Calu3 (cell line): ENCODE results near the gene SPON1. TPM values are rescaled to one million over a fixed set of nuclear protein-coding genes. Genes with fewer than 3 reads are reported as not detected.

ENCODE experiments used
- BruUV-seq: library from RNA; stranded (reverse); fragments of 400-500 nt; replicated peaks from 2 replicates; lab custom pipeline; 2021; lab: Mats Ljungman, UMichigan
- CTCF ChIA-PET: fragments of 300-600 bp; sonication (Branson Sonifier 250); formaldehyde crosslinking; loops from one replicate; lab custom pipeline; 2022; ENCODE audit warnings: antibody characterized with exemption; lab: Charles Lee
- DNase-seq: peaks from one replicate; pipeline ENCODE4 v3.0.0; 2022
- H3K27ac Mint-ChIP-seq: one replicate; pipeline ENCODE4 v1.8.0; 2022; ENCODE audit warnings: mixed read lengths; ENCODE audit not compliant: unreplicated experiment
- H3K27me3 Mint-ChIP-seq: one replicate; pipeline ENCODE4 v1.8.0; 2022; ENCODE audit warnings: mixed read lengths; ENCODE audit not compliant: unreplicated experiment
- H3K36me3 Mint-ChIP-seq: one replicate; pipeline ENCODE4 v1.8.0; 2022; ENCODE audit warnings: mild to moderate bottlenecking, moderate library complexity, mixed read lengths; ENCODE audit not compliant: insufficient read depth, unreplicated experiment
- H3K4me1 Mint-ChIP-seq: one replicate; pipeline ENCODE4 v1.8.0; 2022; ENCODE audit warnings: mild to moderate bottlenecking, low read depth, mixed read lengths; ENCODE audit not compliant: unreplicated experiment
- H3K4me3 Mint-ChIP-seq: one replicate; pipeline ENCODE4 v1.8.0; 2022; ENCODE audit warnings: mild to moderate bottlenecking, low read depth, moderate library complexity, mixed read lengths; ENCODE audit not compliant: unreplicated experiment
- H3K9me3 Mint-ChIP-seq: one replicate; pipeline ENCODE4 v1.8.0; 2022; ENCODE audit warnings: low read depth, mixed read lengths; ENCODE audit not compliant: unreplicated experiment
- intact Hi-C: fragments of 100-400 bp; cut with micrococcal nuclease; formaldehyde crosslinking; loops from one replicate; pipeline ENCODE4 v1.10.0; 2022; ENCODE audit not compliant: unreplicated experiment
- total RNA-seq: library from RNA; stranded (reverse); gene quantifications from 2 replicates; pipeline ENCODE4 v1.2.3, GENCODE V29; 2022
- TF ChIP-seq, protein P1 (sequence below): fragments of 200-600 bp; IDR thresholded peaks from one replicate; pipeline ENCODE4 v1.8.0; 2022; ENCODE audit warnings: antibody characterized with exemption; ENCODE audit not compliant: unreplicated experiment

The SPON1 gene
- total RNA-seq, 1 experiment from 2014 or later = not detected

DNA sequence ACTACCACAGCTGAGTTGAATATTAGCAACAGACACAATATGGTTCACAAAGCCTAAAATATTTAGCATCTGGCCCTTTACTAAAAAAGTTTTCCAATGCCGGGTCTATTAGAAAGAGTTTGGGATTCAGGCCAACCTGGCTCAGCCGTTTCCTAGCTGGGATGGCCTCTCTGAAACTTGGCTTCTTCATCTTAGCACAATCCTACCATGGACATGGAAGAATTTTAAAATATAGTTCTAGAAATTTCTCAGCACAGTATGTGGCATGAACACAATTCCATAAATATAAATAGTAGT is 292.7 kb downstream of the SPON1 start:
- BruUV-seq = no TSS peak
- intact Hi-C loops = no loop called here
- H3K27ac Mint-ChIP-seq = no peak overlapping the region

DNA sequence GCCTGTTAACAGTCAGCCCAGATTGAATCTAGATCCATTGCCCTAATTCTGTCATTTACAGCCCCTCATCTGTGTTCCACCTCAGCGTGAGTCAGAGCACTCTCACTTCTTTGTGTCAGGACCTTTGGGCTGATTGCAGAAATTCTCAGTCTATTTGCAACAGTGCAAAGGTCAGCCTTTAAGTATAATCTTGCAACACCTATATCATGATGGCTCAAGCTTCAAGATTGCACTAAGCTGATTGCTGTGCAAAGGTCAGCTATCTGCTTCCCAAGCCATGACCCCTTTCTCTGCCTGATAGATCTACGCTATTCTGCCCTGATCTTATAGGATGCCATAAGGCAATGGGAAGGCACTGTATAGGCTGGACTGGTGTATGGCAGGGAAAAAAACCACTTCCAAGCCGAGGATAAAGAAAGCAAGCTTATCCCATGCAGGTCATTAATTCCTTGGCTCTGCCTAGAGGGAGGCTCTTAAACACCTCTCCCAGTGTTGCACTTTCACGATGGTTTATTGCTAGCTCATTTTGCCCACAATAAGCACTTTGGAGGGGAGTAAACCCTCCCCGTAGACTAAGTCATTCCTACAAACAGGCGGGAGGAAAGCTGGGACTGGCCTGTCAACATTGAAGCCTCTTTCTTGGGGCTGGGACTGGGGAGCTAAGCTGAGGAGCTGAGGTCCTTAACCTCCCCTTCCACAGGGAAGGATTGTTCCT is 295.9 kb downstream of the SPON1 start:
- Mint-ChIP-seq H3K36me3 (no peaks in the 10 kb centered on the region), H3K9me3 (no peaks in the 10 kb centered on the region), H3K4me1 (peaks cover 23% of the 10 kb centered on the region), H3K4me3 (no peak overlapping the region), H3K27me3 (no peaks in the 10 kb centered on the region), H3K27ac (no peak overlapping the region)
- CTCF ChIA-PET = interaction anchor here (0.6 to 1.0 kb wide), 2 partner anchors 249 to 486 kb away, joined by 3 read pairs; no protein-coding TSS in a partner anchor
- intact Hi-C loops = no loop called here
- no peak for DNase-seq
- TF ChIP-seq, protein P1, sequence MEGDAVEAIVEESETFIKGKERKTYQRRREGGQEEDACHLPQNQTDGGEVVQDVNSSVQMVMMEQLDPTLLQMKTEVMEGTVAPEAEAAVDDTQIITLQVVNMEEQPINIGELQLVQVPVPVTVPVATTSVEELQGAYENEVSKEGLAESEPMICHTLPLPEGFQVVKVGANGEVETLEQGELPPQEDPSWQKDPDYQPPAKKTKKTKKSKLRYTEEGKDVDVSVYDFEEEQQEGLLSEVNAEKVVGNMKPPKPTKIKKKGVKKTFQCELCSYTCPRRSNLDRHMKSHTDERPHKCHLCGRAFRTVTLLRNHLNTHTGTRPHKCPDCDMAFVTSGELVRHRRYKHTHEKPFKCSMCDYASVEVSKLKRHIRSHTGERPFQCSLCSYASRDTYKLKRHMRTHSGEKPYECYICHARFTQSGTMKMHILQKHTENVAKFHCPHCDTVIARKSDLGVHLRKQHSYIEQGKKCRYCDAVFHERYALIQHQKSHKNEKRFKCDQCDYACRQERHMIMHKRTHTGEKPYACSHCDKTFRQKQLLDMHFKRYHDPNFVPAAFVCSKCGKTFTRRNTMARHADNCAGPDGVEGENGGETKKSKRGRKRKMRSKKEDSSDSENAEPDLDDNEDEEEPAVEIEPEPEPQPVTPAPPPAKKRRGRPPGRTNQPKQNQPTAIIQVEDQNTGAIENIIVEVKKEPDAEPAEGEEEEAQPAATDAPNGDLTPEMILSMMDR = no peak
- BruUV-seq = no TSS peak

More for the DNA sequence above, 292.7 kb downstream of the SPON1 start:
- Mint-ChIP-seq H3K36me3 (no peaks in the 10 kb centered on the region), H3K9me3 (no peaks in the 10 kb centered on the region), H3K27me3 (no peaks in the 10 kb centered on the region), H3K4me3 (no peak overlapping the region), H3K4me1 (peaks cover 23% of the 10 kb centered on the region)
- no peak for DNase-seq
- CTCF ChIA-PET = no interaction called here
- TF ChIP-seq, protein P1 = no peak

DNA sequence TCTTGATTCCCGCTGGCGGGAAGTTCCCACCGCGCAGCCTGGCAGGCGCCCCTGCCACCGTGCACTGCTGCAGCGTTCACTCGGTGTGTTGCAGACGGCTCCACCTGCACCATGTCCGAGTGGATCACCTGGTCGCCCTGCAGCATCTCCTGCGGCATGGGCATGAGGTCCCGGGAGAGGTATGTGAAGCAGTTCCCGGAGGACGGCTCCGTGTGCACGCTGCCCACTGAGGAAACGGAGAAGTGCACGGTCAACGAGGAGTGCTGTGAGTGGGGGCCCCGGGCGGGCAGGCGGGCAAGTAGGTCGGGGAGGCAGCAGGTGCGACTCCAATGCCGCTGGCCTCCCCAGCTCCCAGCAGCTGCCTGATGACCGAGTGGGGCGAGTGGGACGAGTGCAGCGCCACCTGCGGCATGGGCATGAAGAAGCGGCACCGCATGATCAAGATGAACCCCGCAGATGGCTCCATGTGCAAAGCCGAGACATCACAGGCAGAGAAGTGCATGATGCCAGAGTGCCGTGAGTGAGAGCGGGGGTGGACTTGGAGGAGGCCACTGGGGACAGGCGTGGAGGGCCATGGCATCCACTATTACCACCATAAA is 296.8 kb downstream of the SPON1 start:
- H3K27ac Mint-ChIP-seq = no peak overlapping the region
- intact Hi-C loops = no loop called here
- no TSS peak for BruUV-seq
- H3K4me1 Mint-ChIP-seq = peaks cover 22% of the 10 kb centered on the region
- H3K36me3 Mint-ChIP-seq = no peaks in the 10 kb centered on the region
- TF ChIP-seq, protein P1 = no peak
- no peak overlapping the region for H3K4me3 Mint-ChIP-seq
- no peaks in the 10 kb centered on the region for H3K27me3 Mint-ChIP-seq
- DNase-seq = no peak
- no peaks in the 10 kb centered on the region for H3K9me3 Mint-ChIP-seq
- CTCF ChIA-PET = no interaction called here

DNA sequence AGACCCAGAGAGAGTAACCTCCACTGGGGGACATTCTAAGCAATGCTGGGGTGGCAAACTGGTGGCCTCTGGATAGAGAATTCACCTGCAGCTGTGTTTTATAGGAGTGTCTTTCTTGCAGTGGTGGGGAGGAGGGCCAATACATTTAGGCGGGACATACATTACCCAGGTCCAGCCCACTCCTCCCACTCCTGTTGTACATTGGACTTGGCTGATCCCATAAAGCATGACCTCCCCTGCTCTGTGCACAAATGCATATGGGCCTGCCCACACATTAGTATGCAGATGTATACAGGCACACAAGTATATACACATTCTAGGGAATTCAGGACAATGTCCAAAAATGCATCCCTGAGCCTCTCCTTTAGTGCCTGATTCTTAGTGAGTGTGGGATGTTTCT is 297.4 kb downstream of the SPON1 start:
- no peaks in the 10 kb centered on the region for H3K27me3 Mint-ChIP-seq
- H3K4me1 Mint-ChIP-seq = peaks cover 17% of the 10 kb centered on the region
- TF ChIP-seq, protein P1 = no peak
- no peaks in the 10 kb centered on the region for H3K9me3 Mint-ChIP-seq
- DNase-seq = no peak
- no TSS peak for BruUV-seq
- H3K4me3 Mint-ChIP-seq = no peak overlapping the region
- H3K27ac Mint-ChIP-seq = no peak overlapping the region
- CTCF ChIA-PET = no interaction called here
- no peaks in the 10 kb centered on the region for H3K36me3 Mint-ChIP-seq
- intact Hi-C loops = no loop called here
